BE2C (cell line): ENCODE data around the gene AZI2. TPM values are rescaled to one million over a fixed set of nuclear protein-coding genes. Genes with fewer than 3 reads are reported as not detected.

Source experiments
- DNase-seq: peaks from one replicate; pipeline ENCODE4 v3.0.0-alpha.2; 2020
- H3K27me3 ChIP-seq: fragments of 250-450 bp; sonication (Bioruptor Pico); 2 replicates; pipeline ENCODE4 v1.5.1; 2020; ENCODE audit warnings: mild to moderate bottlenecking
- H3K36me3 ChIP-seq: fragments of 250-450 bp; sonication (Bioruptor Pico); 2 replicates; pipeline ENCODE4 v1.5.1; 2020; ENCODE audit warnings: mild to moderate bottlenecking
- H3K4me1 ChIP-seq: fragments of 250-450 bp; sonication (Bioruptor Pico); 2 replicates; pipeline ENCODE4 v1.5.1; 2020
- H3K4me3 ChIP-seq: 2 replicates; pipeline ENCODE4 v1.5.1; 2011; ENCODE audit warnings: low read depth, low read length
- H3K9me3 ChIP-seq: fragments of 250-450 bp; sonication (Bioruptor Pico); 2 replicates; pipeline ENCODE4 v1.5.1; 2020
- CTCF ChIP-seq: IDR thresholded peaks from 2 replicates; pipeline ENCODE4 v1.5.1; 2012; ENCODE audit warnings: mild to moderate bottlenecking, low read depth, low read length
- polyA plus RNA-seq: library from polyadenylated mRNA; unstranded; fragments of >200 nt; gene quantifications from one replicate; pipeline ENCODE4 v1.2.1, GENCODE V29; 2012; ENCODE audit warnings: low read depth, missing spikeins; ENCODE audit not compliant: insufficient read length, insufficient read depth

AZI2 gene, protein sequence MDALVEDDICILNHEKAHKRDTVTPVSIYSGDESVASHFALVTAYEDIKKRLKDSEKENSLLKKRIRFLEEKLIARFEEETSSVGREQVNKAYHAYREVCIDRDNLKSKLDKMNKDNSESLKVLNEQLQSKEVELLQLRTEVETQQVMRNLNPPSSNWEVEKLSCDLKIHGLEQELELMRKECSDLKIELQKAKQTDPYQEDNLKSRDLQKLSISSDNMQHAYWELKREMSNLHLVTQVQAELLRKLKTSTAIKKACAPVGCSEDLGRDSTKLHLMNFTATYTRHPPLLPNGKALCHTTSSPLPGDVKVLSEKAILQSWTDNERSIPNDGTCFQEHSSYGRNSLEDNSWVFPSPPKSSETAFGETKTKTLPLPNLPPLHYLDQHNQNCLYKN
- polyA plus RNA-seq = 20.8 TPM

- no peak for TF ChIP-seq CTCF
- Histone ChIP-seq H3K9me3 (no peaks in the 10 kb centered on the region), H3K4me3 (peak within 1 kb of the TSS; percentile 78), H3K27me3 (no peaks in the 10 kb centered on the region), H3K36me3 (no peaks in the 10 kb centered on the region), H3K4me1 (no peaks in the 10 kb centered on the region)
- peak; percentile 93 for DNase-seq
These were observed at the start of gene AZI2, which contains the start of gene ZCWPW2 for GRCh38 chr3:28348629-28349468. Gene AZI2 (minus strand): TSS chr3:28348824. CDS start chr3:28340617, 8,207 bp downstream. Gene ZCWPW2 (plus strand): TSS chr3:28348721. CDS start chr3:28413069, 64,348 bp downstream.

DNA sequence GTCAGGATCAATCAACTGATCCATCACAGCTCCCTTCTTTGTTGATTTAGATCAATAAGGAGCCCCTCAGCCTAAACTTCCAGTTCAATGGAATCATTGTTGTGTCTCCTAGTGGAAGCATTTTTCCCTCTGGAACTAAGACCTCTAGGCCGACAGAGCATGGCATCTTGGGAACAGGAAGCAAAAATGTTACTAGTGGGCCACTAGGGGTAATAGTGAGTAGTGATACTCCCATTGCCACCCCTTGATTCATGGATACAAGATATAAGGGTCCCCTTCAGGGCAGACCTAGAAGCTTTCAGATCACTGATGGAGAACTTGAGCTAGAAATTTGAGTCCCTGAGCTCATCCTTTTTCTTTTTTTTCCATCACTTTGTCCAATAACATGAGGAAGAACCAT is 40.4 kb upstream of the AZI2 start:
- no peaks in the 10 kb centered on the region for H3K27me3 ChIP-seq
- no peaks in the 10 kb centered on the region for H3K4me1 ChIP-seq
- H3K4me3 ChIP-seq = no peak overlapping the region
- no peak for TF ChIP-seq CTCF
- H3K9me3 ChIP-seq = no peaks in the 10 kb centered on the region
- DNase-seq = no peak
- H3K36me3 ChIP-seq = no peaks in the 10 kb centered on the region

DNA sequence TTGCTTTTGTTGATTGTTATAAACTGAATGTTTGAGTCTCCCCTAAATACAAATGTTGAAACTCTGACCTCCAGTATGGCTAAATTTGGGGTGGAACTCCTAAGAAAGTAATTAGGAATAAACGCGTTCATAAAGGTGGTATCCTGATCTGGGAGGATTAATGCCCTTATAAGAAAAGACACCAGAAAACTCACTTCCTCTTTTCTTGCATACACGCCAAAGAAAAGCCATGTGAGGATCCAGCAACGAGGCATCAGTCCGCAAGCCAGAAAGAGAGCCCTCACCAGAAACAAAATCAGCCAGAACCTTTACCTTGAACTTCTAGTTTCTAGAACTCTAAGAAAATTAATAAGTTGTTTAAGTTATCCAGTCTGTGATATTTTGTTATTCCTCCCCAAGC is 37.4 kb upstream of the AZI2 start:
- no peaks in the 10 kb centered on the region for H3K36me3 ChIP-seq
- no peaks in the 10 kb centered on the region for H3K27me3 ChIP-seq
- H3K4me1 ChIP-seq = no peaks in the 10 kb centered on the region
- no peak for TF ChIP-seq CTCF
- no peaks in the 10 kb centered on the region for H3K9me3 ChIP-seq
- DNase-seq = no peak
- no peak overlapping the region for H3K4me3 ChIP-seq

- H3K27me3 ChIP-seq = no peaks in the 10 kb centered on the region
- no peaks in the 10 kb centered on the region for H3K36me3 ChIP-seq
- no peak for DNase-seq
- no peak overlapping the region for H3K4me3 ChIP-seq
- no peak for TF ChIP-seq CTCF
- H3K4me1 ChIP-seq = no peaks in the 10 kb centered on the region
- H3K9me3 ChIP-seq = no peaks in the 10 kb centered on the region
These were observed 27.8 kb upstream of the AZI2 start for GRCh38 chr3:28376424-28376823.

DNA sequence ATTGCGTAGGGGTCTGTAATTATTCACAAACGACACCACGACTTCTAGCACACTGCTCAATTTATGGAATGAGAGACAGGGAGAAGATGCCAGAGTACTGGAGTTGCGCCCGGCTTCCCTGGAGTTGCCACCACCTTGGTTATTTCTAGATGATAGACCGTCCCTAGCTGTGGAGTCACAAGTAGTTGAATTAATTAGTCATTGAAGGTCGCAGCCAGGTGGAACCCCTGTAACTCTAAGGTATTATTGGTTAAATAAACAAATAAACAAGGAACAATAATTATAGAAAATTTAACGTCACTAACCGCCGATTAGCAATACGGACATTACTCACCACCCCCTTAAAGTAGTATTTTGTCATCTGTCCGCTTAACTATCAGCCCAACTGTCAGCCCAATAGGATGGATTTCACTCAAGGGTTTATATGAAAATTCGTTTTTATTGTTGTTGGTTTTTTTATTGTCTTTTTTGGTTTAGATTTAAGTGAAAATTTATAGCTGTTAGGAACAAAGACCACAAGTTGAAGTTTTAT is 911 bp upstream of the AZI2 start:
- TF ChIP-seq CTCF = no peak
- Histone ChIP-seq H3K4me1 (no peaks in the 10 kb centered on the region), H3K4me3 (peak overlapping the region; percentile 78), H3K36me3 (no peaks in the 10 kb centered on the region), H3K27me3 (no peaks in the 10 kb centered on the region), H3K9me3 (no peaks in the 10 kb centered on the region)
- no peak for DNase-seq

DNA sequence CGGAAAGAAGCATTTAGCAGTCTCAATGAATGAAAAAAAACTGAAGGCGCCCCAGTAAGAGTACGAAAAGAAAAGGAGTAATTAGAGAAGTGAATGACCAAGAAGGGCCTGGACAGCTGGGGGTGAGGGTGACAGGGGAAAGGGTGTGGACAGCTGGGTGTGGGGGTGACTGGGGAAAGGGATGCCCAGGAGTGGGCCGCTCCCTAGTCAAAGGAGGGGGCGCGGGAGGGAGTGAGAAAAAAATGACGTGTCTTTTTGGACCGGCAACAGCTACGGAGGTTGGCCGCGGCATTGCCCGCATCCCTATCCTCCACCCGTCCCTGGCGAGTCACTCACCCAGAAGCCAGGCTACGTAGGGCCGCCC is 377 bp downstream of the AZI2 start:
- H3K4me1 ChIP-seq = no peaks in the 10 kb centered on the region
- TF ChIP-seq CTCF = no peak
- H3K36me3 ChIP-seq = no peaks in the 10 kb centered on the region
- no peaks in the 10 kb centered on the region for H3K27me3 ChIP-seq
- H3K4me3 ChIP-seq = peak overlapping the region; percentile 78
- H3K9me3 ChIP-seq = no peaks in the 10 kb centered on the region
- DNase-seq = no peak
